Measurements from ENCODE around the gene RALB. TPM values are rescaled to one million over a fixed set of nuclear protein-coding genes. Genes with fewer than 3 reads are reported as not detected.
"Not testable (repeated sequence)": the region's sequence is repeated elsewhere in the genome, so short reads cannot be mapped to it uniquely, and the experiment has no call there.

The RALB gene
- total RNA-seq, 1 donor from 2014 or later, result 25.4 TPM

DNA sequence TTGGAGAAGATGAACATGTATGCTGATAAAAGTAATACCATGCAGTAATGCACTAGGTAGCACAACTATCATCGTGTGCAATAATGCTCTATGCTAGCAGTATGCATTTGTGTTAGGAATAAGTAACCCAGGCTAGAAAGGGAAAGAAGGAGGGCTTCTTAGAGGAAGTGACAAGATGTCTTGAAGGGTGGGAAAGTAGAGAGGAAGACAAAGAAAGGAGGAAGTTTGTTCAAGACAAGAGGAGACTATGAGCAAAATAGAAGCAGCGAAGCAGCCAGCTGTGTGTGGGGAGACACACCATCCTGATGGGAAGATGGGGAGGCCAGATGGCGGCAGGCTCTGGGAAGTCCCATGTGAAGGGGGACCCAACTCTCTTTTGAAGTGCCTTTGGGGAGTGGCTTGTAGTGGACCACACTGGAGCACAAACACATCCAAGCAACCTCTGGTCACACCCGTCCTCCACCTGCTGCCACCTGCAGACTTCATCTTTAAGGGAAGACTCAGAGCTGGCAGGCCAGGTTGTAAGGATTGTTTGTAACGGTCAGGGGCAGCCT is 53.4 kb downstream of the RALB start:
- peaks cover 4% of the 10 kb centered on the region for H3K36me3 Mint-ChIP-seq (ENCODE audit: unreplicated experiment)
- no peaks in the 10 kb centered on the region for H3K27me3 Mint-ChIP-seq (ENCODE audit: unreplicated experiment)
- no peaks in the 10 kb centered on the region for H3K9me3 Mint-ChIP-seq (ENCODE audit: unreplicated experiment)
- DNase-seq (ENCODE audit: extremely low spot score, unreplicated experiment), result no peak
- H3K4me1 Mint-ChIP-seq (ENCODE audit: unreplicated experiment), result no peaks in the 10 kb centered on the region
- no peak overlapping the region for H3K27ac Mint-ChIP-seq (ENCODE audit: unreplicated experiment)
- no peak overlapping the region for H3K4me3 Mint-ChIP-seq (ENCODE audit: unreplicated experiment)
- TF ChIP-seq, protein P1, sequence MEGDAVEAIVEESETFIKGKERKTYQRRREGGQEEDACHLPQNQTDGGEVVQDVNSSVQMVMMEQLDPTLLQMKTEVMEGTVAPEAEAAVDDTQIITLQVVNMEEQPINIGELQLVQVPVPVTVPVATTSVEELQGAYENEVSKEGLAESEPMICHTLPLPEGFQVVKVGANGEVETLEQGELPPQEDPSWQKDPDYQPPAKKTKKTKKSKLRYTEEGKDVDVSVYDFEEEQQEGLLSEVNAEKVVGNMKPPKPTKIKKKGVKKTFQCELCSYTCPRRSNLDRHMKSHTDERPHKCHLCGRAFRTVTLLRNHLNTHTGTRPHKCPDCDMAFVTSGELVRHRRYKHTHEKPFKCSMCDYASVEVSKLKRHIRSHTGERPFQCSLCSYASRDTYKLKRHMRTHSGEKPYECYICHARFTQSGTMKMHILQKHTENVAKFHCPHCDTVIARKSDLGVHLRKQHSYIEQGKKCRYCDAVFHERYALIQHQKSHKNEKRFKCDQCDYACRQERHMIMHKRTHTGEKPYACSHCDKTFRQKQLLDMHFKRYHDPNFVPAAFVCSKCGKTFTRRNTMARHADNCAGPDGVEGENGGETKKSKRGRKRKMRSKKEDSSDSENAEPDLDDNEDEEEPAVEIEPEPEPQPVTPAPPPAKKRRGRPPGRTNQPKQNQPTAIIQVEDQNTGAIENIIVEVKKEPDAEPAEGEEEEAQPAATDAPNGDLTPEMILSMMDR (IDR thresholded peaks at IDR 0.05), result no peak

DNA sequence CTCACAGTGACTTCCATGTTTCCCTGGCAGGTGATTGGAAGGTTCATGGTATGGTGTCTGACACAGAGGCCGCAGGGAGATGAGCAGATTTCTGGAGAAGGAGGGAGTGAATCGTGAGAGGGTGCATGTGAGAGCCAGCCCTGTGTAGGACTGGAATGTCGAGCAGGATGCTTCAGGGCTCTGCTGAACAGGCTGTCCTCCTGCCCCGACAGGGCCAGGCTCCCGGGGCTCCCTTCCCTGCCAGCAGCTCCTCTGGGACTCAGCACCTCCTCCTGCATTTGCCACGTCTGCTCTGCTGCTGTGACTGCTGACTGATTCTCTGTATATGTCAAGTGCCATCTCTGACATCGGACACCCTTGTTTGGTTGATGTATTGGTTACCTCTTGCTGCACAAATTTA is 54.8 kb downstream of the RALB start:
- DNase-seq (ENCODE audit: extremely low spot score, unreplicated experiment), result no peak
- H3K36me3 Mint-ChIP-seq (ENCODE audit: unreplicated experiment), result peaks cover under 1% of the 10 kb centered on the region
- no peak overlapping the region for H3K4me3 Mint-ChIP-seq (ENCODE audit: unreplicated experiment)
- no peaks in the 10 kb centered on the region for H3K27me3 Mint-ChIP-seq (ENCODE audit: unreplicated experiment)
- no peaks in the 10 kb centered on the region for H3K4me1 Mint-ChIP-seq (ENCODE audit: unreplicated experiment)
- no peak overlapping the region for H3K27ac Mint-ChIP-seq (ENCODE audit: unreplicated experiment)
- H3K9me3 Mint-ChIP-seq (ENCODE audit: unreplicated experiment), result no peaks in the 10 kb centered on the region
- TF ChIP-seq, protein P1 (IDR thresholded peaks at IDR 0.05), result no peak

DNA sequence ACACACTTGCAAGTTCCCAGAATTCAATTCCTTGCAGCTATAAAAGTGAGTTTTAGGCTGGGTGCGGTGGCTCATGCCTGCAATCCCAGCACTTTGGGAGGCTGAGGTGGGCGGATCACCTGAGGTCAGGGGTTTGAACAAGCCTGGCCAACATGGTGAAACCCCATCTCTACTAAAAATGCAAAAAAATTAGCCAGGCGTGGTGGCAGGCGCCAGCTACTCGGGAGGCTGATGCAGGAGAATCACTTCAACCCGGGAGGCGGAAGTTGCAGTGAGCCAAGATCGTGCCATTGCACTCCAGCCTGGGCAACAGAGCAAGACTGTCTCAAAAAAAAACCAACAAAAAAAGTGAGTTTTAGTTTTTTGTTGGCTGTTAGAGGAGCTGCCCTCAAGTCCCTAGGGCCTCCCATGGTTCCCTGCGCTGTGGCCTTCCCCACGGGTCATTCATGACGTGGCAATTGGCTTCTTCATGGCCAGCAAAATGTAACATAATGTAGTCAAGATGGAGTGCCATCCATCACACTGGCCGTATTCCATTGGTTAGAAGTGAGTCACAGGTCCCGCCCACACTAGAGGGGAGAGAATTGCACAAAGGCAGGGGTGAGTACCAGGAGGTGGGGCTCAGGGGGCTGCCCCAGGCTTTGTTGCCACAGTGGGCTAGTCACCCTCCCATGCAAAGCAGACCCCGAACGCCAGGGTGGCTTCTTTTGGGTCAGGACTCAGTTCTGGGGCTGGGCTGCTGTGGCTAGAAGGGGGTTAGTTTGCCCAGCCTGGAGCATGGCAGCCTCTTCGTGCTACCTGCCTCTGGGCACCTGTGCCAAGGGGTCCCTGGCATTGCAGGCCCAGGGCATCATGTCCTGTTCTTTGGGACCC is 55.6 kb downstream of the RALB start:
- H3K9me3 Mint-ChIP-seq (ENCODE audit: unreplicated experiment), result no peaks in the 10 kb centered on the region
- H3K27me3 Mint-ChIP-seq (ENCODE audit: unreplicated experiment), result no peaks in the 10 kb centered on the region
- DNase-seq (ENCODE audit: extremely low spot score, unreplicated experiment), result no peak
- H3K4me3 Mint-ChIP-seq (ENCODE audit: unreplicated experiment), result no peak overlapping the region
- no peaks in the 10 kb centered on the region for H3K36me3 Mint-ChIP-seq (ENCODE audit: unreplicated experiment)
- H3K4me1 Mint-ChIP-seq (ENCODE audit: unreplicated experiment), result peaks cover 7% of the 10 kb centered on the region
- H3K27ac Mint-ChIP-seq (ENCODE audit: unreplicated experiment), result no peak overlapping the region
- TF ChIP-seq, protein P1 (IDR thresholded peaks at IDR 0.05), result no peak

DNA sequence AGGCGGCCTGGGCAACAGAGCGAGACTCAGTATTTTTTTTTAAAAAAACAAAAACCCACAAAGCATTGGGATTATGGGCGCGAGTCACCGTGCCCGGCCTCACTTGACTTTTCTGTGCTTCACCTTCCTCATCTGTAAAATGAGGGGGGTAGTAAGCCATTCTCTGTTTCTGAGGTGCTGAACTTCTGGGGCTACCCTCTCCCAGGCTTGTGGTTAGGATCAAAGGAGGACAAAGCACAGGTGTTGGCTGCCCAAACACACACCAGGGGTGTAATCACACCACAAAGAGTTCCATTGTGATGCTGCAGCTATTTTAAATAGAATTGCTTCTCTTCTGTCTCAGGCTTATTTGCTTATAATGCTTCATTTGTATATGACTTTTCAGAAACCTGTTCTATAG is 57.5 kb downstream of the RALB start:
- Mint-ChIP-seq H3K27ac (ENCODE audit: unreplicated experiment) (no peak overlapping the region), H3K4me1 (ENCODE audit: unreplicated experiment) (peaks cover 8% of the 10 kb centered on the region), H3K9me3 (ENCODE audit: unreplicated experiment) (no peaks in the 10 kb centered on the region), H3K36me3 (ENCODE audit: unreplicated experiment) (no peaks in the 10 kb centered on the region), H3K27me3 (ENCODE audit: unreplicated experiment) (peaks cover 9% of the 10 kb centered on the region), H3K4me3 (ENCODE audit: unreplicated experiment) (no peak overlapping the region)
- DNase-seq (ENCODE audit: extremely low spot score, unreplicated experiment), result no peak
- TF ChIP-seq, protein P1 (IDR thresholded peaks at IDR 0.05), result no peak

DNA sequence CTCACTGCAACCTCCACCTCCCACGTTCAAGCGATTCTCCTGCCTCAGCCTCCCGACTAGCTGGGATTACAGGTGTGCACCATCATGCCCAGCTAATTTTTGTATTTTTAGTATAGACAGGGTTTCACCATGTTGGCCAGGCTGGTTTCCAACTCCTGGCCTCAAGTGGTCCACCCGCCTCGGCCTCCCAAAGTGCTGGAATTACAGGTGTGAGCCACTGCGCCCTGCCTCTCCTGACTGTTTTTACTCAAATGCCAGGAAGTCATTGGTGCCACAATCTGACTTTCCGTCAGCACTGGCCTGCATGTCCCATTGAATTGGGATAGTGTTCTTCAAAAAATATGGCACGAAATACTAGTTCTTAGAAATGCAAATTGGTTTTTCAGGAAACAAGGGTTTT is 58.2 kb downstream of the RALB start:
- not testable (repeated sequence) for H3K4me3 Mint-ChIP-seq (ENCODE audit: unreplicated experiment); H3K4me1 Mint-ChIP-seq (ENCODE audit: unreplicated experiment); H3K9me3 Mint-ChIP-seq (ENCODE audit: unreplicated experiment); DNase-seq (ENCODE audit: extremely low spot score, unreplicated experiment); H3K36me3 Mint-ChIP-seq (ENCODE audit: unreplicated experiment); H3K27ac Mint-ChIP-seq (ENCODE audit: unreplicated experiment)
- H3K27me3 Mint-ChIP-seq (ENCODE audit: unreplicated experiment), result peaks cover 14% of the 10 kb centered on the region
